Astrocyte of the cerebellum (primary cell): ENCODE results near the gene KLHL10.

Source experiments
- DNase-seq: peaks from one replicate; pipeline ENCODE4 v3.0.0-alpha.2; 2011; ENCODE audit warnings: low read depth
- H3K4me3 ChIP-seq: 2 replicates; pipeline ENCODE4 v1.5.1; 2011; ENCODE audit warnings: mild to moderate bottlenecking, low read depth, low read length, moderate library complexity
- in situ Hi-C: cut with HindIII; loops from 2 replicates; pipeline ENCODE4 v1.10.0; 2017; ENCODE audit warnings: low sequenced_read_pairs
- TF ChIP-seq, protein P1 (sequence below): IDR thresholded peaks from 2 replicates; pipeline ENCODE4 v1.5.1; 2012; ENCODE audit warnings: low read length, low read depth, moderate library complexity, mild to moderate bottlenecking; ENCODE audit errors: missing control alignments

KLHL10 gene

GRCh38 chr17:41810659-41811548, 26.7 kb upstream of the KLHL10 start:
- DNase-seq: no peak
- TF ChIP-seq, protein P1, sequence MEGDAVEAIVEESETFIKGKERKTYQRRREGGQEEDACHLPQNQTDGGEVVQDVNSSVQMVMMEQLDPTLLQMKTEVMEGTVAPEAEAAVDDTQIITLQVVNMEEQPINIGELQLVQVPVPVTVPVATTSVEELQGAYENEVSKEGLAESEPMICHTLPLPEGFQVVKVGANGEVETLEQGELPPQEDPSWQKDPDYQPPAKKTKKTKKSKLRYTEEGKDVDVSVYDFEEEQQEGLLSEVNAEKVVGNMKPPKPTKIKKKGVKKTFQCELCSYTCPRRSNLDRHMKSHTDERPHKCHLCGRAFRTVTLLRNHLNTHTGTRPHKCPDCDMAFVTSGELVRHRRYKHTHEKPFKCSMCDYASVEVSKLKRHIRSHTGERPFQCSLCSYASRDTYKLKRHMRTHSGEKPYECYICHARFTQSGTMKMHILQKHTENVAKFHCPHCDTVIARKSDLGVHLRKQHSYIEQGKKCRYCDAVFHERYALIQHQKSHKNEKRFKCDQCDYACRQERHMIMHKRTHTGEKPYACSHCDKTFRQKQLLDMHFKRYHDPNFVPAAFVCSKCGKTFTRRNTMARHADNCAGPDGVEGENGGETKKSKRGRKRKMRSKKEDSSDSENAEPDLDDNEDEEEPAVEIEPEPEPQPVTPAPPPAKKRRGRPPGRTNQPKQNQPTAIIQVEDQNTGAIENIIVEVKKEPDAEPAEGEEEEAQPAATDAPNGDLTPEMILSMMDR: no peak
- peak overlapping the region; percentile 89 for H3K4me3 ChIP-seq
- in situ Hi-C loops: no loop called here

DNA sequence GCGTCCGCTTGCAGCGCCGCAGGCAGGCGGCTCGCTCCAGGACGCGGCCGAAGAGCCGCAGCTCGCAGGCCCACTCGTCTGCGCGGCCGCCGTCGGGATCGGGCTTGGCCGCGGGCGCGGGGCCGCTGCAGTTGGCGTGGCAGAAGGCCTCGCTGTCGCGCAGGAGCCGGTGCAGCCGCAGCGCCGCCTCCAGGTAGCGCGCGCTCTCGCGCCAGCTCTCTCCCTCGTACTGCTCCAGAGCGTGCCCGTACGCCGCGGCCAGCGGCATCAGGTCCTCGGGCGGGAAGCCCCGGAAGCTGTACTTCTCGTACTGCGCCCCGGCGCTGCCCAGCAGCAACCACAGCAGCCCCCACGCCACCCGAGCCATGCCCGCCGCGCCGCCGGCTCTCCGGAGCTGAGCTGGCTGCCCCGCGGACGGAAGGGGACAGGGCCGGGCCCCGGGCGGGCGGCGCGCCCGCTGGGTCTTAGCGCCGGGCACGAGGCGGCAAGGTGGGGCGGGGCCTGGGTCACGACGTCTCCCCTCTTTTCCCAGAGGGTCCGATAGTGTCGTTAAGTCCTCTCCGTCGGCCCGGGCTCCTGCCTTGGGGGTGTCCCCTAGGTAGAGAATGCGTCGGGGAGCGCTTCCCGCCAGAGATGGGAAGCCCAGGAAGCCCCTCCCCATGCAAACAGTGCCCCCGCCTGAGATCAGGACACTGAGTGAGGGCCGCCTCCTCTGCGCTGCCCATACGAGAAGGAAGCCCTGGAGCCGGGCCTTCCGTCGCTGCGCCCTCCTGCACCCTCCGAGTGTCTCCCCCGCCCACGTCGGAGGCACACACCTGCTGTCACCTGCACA, 25.9 kb upstream of the KLHL10 start, which contains the start of gene P3H4:
P3H4 (minus strand) TSS at position 401 of the 832 bp plus-strand sequence; CDS start at position 367, 34 bp downstream.
- DNase-seq: peak; percentile 49
- H3K4me3 ChIP-seq: peak within 1 kb of the TSS; percentile 89
- TF ChIP-seq, protein P1: peak; percentile 59
- in situ Hi-C loops: no loop called here

DNA sequence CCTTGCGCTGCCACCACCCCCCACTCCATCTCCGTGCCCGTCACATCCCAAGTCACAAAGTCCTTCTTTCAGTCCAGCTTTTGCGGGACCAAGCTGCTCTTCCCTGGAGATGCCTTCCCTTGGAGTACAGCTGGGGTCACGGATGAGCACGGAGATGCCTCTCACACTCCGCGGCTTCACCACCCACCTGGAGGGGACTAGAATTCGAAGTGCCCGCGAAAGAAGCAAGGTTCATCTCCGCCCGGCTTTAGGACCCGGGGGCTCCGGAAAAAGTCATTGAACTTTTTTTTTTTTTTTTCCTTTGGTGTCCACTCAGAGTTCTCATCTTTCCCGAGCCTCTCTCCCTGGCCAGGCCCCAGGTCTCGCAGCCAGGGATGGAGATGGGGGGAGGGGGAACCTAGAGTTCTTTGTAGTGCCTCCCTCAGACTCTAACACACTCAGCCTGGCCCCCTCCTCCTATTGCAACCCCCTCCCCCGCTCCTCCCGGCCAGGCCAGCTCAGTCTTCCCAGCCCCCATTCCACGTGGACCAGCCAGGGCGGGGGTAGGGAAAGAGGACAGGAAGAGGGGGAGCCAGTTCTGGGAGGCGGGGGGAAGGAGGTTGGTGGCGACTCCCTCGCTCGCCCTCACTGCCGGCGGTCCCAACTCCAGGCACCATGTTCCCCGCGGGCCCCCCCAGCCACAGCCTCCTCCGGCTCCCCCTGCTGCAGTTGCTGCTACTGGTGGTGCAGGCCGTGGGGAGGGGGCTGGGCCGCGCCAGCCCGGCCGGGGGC, 25.1 kb upstream of the KLHL10 start, which contains the start of gene FKBP10:
FKBP10 (plus strand) TSS at position 624 of the 771 bp plus-strand sequence; CDS start at position 655, 31 bp downstream.
- peak within 1 kb of the TSS; percentile 89 for H3K4me3 ChIP-seq

DNA sequence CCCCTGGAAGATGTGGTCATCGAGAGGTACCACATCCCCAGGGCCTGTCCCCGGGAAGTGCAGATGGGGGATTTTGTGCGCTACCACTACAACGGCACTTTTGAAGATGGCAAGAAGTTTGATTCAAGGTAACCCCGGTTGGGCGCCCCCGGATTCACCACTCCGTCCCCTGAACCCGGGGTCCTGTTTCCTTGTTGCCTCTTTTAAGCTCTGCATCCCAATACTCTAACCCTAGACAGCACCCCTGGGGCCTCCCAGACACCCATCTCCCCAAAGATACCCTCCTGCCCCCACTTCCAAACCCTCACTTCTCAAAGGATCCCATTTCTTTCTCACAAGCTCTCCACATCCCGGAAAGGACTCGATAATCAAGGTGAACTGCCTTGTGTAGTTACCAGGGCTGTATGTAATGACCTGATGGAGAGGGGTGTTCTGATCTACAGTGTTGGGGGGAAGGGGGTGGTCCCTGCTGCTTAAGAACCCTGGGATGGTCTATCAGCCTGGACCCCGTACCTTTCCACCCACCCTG, 24.4 kb upstream of the KLHL10 start:
- H3K4me3 ChIP-seq: peak overlapping the region; percentile 89
- DNase-seq: no peak
- TF ChIP-seq, protein P1: no peak
- in situ Hi-C loops: no loop called here

More for the DNA sequence above, 25.1 kb upstream of the KLHL10 start, which contains the start of gene FKBP10:
- in situ Hi-C loops: no loop called here
- DNase-seq: peak; percentile 74
- TF ChIP-seq, protein P1: no peak

- in situ Hi-C loops: no loop called here
- peak overlapping the region; percentile 89 for H3K4me3 ChIP-seq
- TF ChIP-seq, protein P1: no peak
- no peak for DNase-seq
Observed at GRCh38 chr17:41813699-41814124, 23.9 kb upstream of the KLHL10 start.
